Neural cell (in vitro differentiated cells): ENCODE results near the gene DBP.

Experiments
- CTCF ChIP-seq: fragments of 450-650 bp; IDR thresholded peaks from 2 replicates; pipeline ENCODE4 v1.5.1; 2014; ENCODE audit warnings: antibody characterized with exemption, mild to moderate bottlenecking, moderate library complexity; ENCODE audit not compliant: poor library complexity, severe bottlenecking
- EZH2 ChIP-seq: fragments of 200-600, 300-800 bp; shearing (Covaris generic), sonication (generic); IDR thresholded peaks from 2 replicates; pipeline ENCODE4 v1.6.1; 2014; ENCODE audit warnings: antibody characterized with exemption, low read length, borderline replicate concordance, mild to moderate bottlenecking; ENCODE audit not compliant: insufficient read depth, poor library complexity, severe bottlenecking
- POLR2AphosphoS5 ChIP-seq: IDR thresholded peaks from 2 replicates; pipeline ENCODE4 v1.6.1; 2012

DNA sequence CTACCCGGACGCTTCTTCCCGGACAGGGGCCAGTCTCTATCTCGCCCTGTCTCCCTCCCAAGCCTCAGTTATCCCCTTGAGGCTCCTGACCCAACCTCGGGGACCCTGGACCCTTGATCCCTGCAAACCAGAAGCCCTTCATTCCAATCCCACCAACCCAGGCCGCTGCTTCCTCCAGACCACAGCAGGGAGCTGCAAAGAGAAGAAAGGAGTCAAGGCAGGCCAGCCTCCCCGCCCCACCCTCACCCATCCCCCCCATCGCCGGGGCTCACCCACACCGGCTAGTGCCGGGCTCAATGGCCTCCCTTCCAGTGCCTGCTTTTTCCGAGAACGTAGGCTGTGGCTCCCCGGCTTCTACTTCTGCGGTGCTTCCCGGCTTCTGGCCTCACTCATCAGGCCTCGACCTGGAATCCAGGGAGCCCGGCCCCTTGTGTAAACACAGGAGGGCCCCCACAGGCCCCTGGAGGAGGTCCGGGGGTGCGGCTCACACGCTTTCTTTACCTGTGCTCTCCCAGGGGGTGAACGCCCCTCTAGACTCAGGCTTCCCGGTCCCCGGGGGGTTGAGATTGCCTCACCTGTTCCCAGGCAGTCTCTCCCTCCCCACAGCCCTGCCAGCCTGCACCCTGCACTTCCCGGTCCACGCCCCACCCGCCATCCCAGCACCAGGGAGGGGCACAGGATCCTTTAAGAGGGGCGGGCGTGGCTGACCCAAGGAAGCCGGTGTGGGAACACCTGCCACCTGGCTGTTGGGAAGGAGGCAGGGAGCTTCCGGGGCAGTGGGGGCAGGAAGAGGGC, 22.5 kb downstream of the DBP start, which contains the start of gene FAM83E:
- TF ChIP-seq EZH2: no peak
- no peak for TF ChIP-seq CTCF
- TF ChIP-seq POLR2AphosphoS5: no peak
